ENCODE measurements around the gene CSTB.

Gene CSTB

GRCh38 chr21:43808832-43809251, 32.7 kb upstream of the CSTB start:
- Histone ChIP-seq H2AFZ (ENCODE audit: low read length) (no peak overlapping the region), H3K27ac (ENCODE audit: low read length) (no peak overlapping the region), H3K27me3 (replicated peaks; ENCODE audit: insufficient read depth, low read length) (no peaks in the 10 kb centered on the region), H3K4me1 (ENCODE audit: low read length) (no peaks in the 10 kb centered on the region), H3F3A (ENCODE audit: insufficient read depth, low read length) (peaks cover 15% of the 10 kb centered on the region), H3K4me2 (ENCODE audit: low read depth, low read length) (no peak overlapping the region), H3K9ac (ENCODE audit: low read length) (no peak overlapping the region), H4K20me1 (ENCODE audit: insufficient read depth, low read length) (no peaks in the 10 kb centered on the region), H3K79me2 (ENCODE audit: low read length) (0 out of 2 replicates have a peak, but pooled peaks cover 3% of the 10 kb centered on the region), H3K36me3 (replicated peaks; ENCODE audit: insufficient read depth, low read length) (0 out of 2 replicates have a peak, but pooled peaks cover 2% of the 10 kb centered on the region), H3K9me2 (replicated peaks; ENCODE audit: insufficient read depth, low read length) (no peaks in the 10 kb centered on the region), H3K4me3 (ENCODE audit: low read length) (no peak overlapping the region), H3K9me3 (replicated peaks; ENCODE audit: insufficient read depth, low read length) (no peaks in the 10 kb centered on the region)
- DNase-seq: no peak
- TF ChIP-seq EZH2 (optimal IDR thresholded peaks at IDR 0.05; ENCODE audit: low read depth, low read length) (no peak), CTCF (IDR thresholded peaks at IDR 0.05; ENCODE audit: low read length) (no peak), EZH2phosphoT487 (IDR thresholded peaks at IDR 0.05; ENCODE audit: low read length) (no peak)

GRCh38 chr21:43808367-43808766, 32.3 kb upstream of the CSTB start:
- no peaks in the 10 kb centered on the region for H3K9me2 ChIP-seq (replicated peaks; ENCODE audit: insufficient read depth, low read length)
- 0 out of 2 replicates have a peak, but pooled peaks cover 4% of the 10 kb centered on the region for H3K79me2 ChIP-seq (ENCODE audit: low read length)
- no peaks in the 10 kb centered on the region for H3K9me3 ChIP-seq (replicated peaks; ENCODE audit: insufficient read depth, low read length)
- 0 out of 2 replicates have a peak, but pooled peaks cover 6% of the 10 kb centered on the region for H3K36me3 ChIP-seq (replicated peaks; ENCODE audit: insufficient read depth, low read length)
- no peak overlapping the region for H3K4me2 ChIP-seq (ENCODE audit: low read depth, low read length)
- H3K27ac ChIP-seq (ENCODE audit: low read length): no peak overlapping the region
- H4K20me1 ChIP-seq (ENCODE audit: insufficient read depth, low read length): no peaks in the 10 kb centered on the region
- peaks cover 15% of the 10 kb centered on the region for H3F3A ChIP-seq (ENCODE audit: insufficient read depth, low read length)
- H3K4me1 ChIP-seq (ENCODE audit: low read length): no peaks in the 10 kb centered on the region
- no peak overlapping the region for H3K4me3 ChIP-seq (ENCODE audit: low read length)
- H3K9ac ChIP-seq (ENCODE audit: low read length): no peak overlapping the region
- H3K27me3 ChIP-seq (replicated peaks; ENCODE audit: insufficient read depth, low read length): no peaks in the 10 kb centered on the region
- DNase-seq: no peak
- H2AFZ ChIP-seq (ENCODE audit: low read length): no peak overlapping the region
- TF ChIP-seq EZH2phosphoT487 (IDR thresholded peaks at IDR 0.05; ENCODE audit: low read length) (no peak), EZH2 (optimal IDR thresholded peaks at IDR 0.05; ENCODE audit: low read depth, low read length) (no peak), CTCF (IDR thresholded peaks at IDR 0.05; ENCODE audit: low read length) (no peak)

GRCh38 chr21:43806017-43806710, 30.1 kb upstream of the CSTB start:
- H3K79me2 ChIP-seq (ENCODE audit: low read length): peaks cover 24% of the 10 kb centered on the region; the same call in 1 of the 2 replicates
- H3K4me3 ChIP-seq (ENCODE audit: low read length): no peak overlapping the region
- H2AFZ ChIP-seq (ENCODE audit: low read length): no peak overlapping the region
- H3K4me2 ChIP-seq (ENCODE audit: low read depth, low read length): no peak overlapping the region
- no peaks in the 10 kb centered on the region for H3K9me3 ChIP-seq (replicated peaks; ENCODE audit: insufficient read depth, low read length)
- no peaks in the 10 kb centered on the region for H3K9me2 ChIP-seq (replicated peaks; ENCODE audit: insufficient read depth, low read length)
- TF ChIP-seq CTCF (IDR thresholded peaks at IDR 0.05; ENCODE audit: low read length): no peak
- no peak for TF ChIP-seq EZH2 (optimal IDR thresholded peaks at IDR 0.05; ENCODE audit: low read depth, low read length)
- TF ChIP-seq EZH2phosphoT487 (IDR thresholded peaks at IDR 0.05; ENCODE audit: low read length): no peak
- peaks cover 12% of the 10 kb centered on the region for H3K36me3 ChIP-seq (replicated peaks; ENCODE audit: insufficient read depth, low read length)
- no peak for DNase-seq
- no peaks in the 10 kb centered on the region for H3K4me1 ChIP-seq (ENCODE audit: low read length)
- H3F3A ChIP-seq (ENCODE audit: insufficient read depth, low read length): peaks cover 15% of the 10 kb centered on the region
- no peak overlapping the region for H3K27ac ChIP-seq (ENCODE audit: low read length)
- H3K27me3 ChIP-seq (replicated peaks; ENCODE audit: insufficient read depth, low read length): no peaks in the 10 kb centered on the region
- H3K9ac ChIP-seq (ENCODE audit: low read length): no peak overlapping the region
- H4K20me1 ChIP-seq (ENCODE audit: insufficient read depth, low read length): no peaks in the 10 kb centered on the region

Measured in MM.1S (cell line).